Fibroblast of the conjunctiva (primary cell): ENCODE results near the gene NEU2.

ENCODE experiments used
- DNase-seq: peaks from one replicate; pipeline ENCODE4 v3.0.0-alpha.2; 2010; ENCODE audit warnings: low read depth

The NEU2 gene

GRCh38 chr2:233076749-233077148 is 44.3 kb downstream of the NEU2 start:
- DNase-seq, result no peak

- DNase-seq, result no peak
These were observed 47.0 kb downstream of the NEU2 start for GRCh38 chr2:233079473-233079877.

- DNase-seq, result no peak
These were observed 47.7 kb downstream of the NEU2 start for GRCh38 chr2:233079953-233080835.

- DNase-seq, result no peak
These were observed 48.4 kb downstream of the NEU2 start for GRCh38 chr2:233080836-233081229.

- DNase-seq, result no peak
These were observed 48.8 kb downstream of the NEU2 start for GRCh38 chr2:233081232-233081730.

GRCh38 chr2:233081731-233082221 is 49.3 kb downstream of the NEU2 start:
- no peak for DNase-seq

GRCh38 chr2:233082222-233082930 is 49.9 kb downstream of the NEU2 start:
- no peak for DNase-seq

GRCh38 chr2:233082931-233083755 is 50.7 kb downstream of the NEU2 start:
- DNase-seq, result no peak

- no peak for DNase-seq
These were observed 51.3 kb downstream of the NEU2 start for GRCh38 chr2:233083782-233084181.

GRCh38 chr2:233084488-233084887 is 52.0 kb downstream of the NEU2 start:
- no peak for DNase-seq
